ENCODE data around the gene ITSN1. TPM values are rescaled to one million over a fixed set of nuclear protein-coding genes. Genes with fewer than 3 reads are reported as not detected.

The ITSN1 gene
- total and polyA plus RNA-seq, 2 donors = 7.2 to 7.4 TPM

GRCh38 chr21:33811167-33812010, 169.1 kb downstream of the ITSN1 start:
- no peak overlapping the region for H3K4me3 ChIP-seq (ENCODE audit: low read length in 2 of 2)
- H3K4me1 ChIP-seq (ENCODE audit: control insufficient read depth in 2 of 2, insufficient read depth in 2 of 2, low read length in 2 of 2) = peaks cover 3 to 11% of the 10 kb centered on the region in 2 donors
- H3K36me3 ChIP-seq (ENCODE audit: control insufficient read depth in 2 of 2, insufficient read depth in 2 of 2, low read length in 1 of 2) = peaks cover 0 to 3% of the 10 kb centered on the region in 2 donors
- WGBS = 97% methylated on average over 5 of the region's 5 CpGs
- no peak for DNase-seq (ENCODE audit: low read depth in 6 of 9, low spot score in 9 of 9)
- H3K9me3 ChIP-seq (ENCODE audit: control insufficient read depth in 2 of 2, insufficient read depth in 1 of 2, low read length in 1 of 2) = no peaks in the 10 kb centered on the region
- no peaks in the 10 kb centered on the region for H3K27me3 ChIP-seq (ENCODE audit: control insufficient read depth in 2 of 2, insufficient read depth in 1 of 2, low read length in 1 of 2)
- peak overlapping the region in 1 of 2 donors; percentile 15 for H3K27ac ChIP-seq (ENCODE audit: low read depth in 1 of 2, low read length in 1 of 2)

- peaks cover 0 to 3% of the 10 kb centered on the region in 2 donors for H3K36me3 ChIP-seq (ENCODE audit: control insufficient read depth in 2 of 2, insufficient read depth in 2 of 2, low read length in 1 of 2)
- no peaks in the 10 kb centered on the region for H3K9me3 ChIP-seq (ENCODE audit: control insufficient read depth in 2 of 2, insufficient read depth in 1 of 2, low read length in 1 of 2)
- WGBS = 98% methylated on average over 7 of the region's 7 CpGs
- H3K4me1 ChIP-seq (ENCODE audit: control insufficient read depth in 2 of 2, insufficient read depth in 2 of 2, low read length in 2 of 2) = peaks cover 3 to 11% of the 10 kb centered on the region in 2 donors
- no peak overlapping the region for H3K27ac ChIP-seq (ENCODE audit: low read depth in 1 of 2, low read length in 1 of 2)
- no peak overlapping the region for H3K4me3 ChIP-seq (ENCODE audit: low read length in 2 of 2)
- DNase-seq (ENCODE audit: low read depth in 6 of 9, low spot score in 9 of 9) = no peak
- H3K27me3 ChIP-seq (ENCODE audit: control insufficient read depth in 2 of 2, insufficient read depth in 1 of 2, low read length in 1 of 2) = no peaks in the 10 kb centered on the region
These were observed 171.6 kb downstream of the ITSN1 start for GRCh38 chr21:33813832-33814365.

GRCh38 chr21:33815143-33815707, 172.9 kb downstream of the ITSN1 start:
- DNase-seq (ENCODE audit: low read depth in 6 of 9, low spot score in 9 of 9) = peak in 7 of 9 donors; percentile 6 to 55 (median 16)
- Histone ChIP-seq H3K27ac (ENCODE audit: low read depth in 1 of 2, low read length in 1 of 2) (no peak overlapping the region), H3K4me1 (ENCODE audit: control insufficient read depth in 2 of 2, insufficient read depth in 2 of 2, low read length in 2 of 2) (peaks cover 3 to 11% of the 10 kb centered on the region in 2 donors), H3K9me3 (ENCODE audit: control insufficient read depth in 2 of 2, insufficient read depth in 1 of 2, low read length in 1 of 2) (no peaks in the 10 kb centered on the region), H3K4me3 (ENCODE audit: low read length in 2 of 2) (no peak overlapping the region), H3K36me3 (ENCODE audit: control insufficient read depth in 2 of 2, insufficient read depth in 2 of 2, low read length in 1 of 2) (peaks cover 0 to 3% of the 10 kb centered on the region in 2 donors), H3K27me3 (ENCODE audit: control insufficient read depth in 2 of 2, insufficient read depth in 1 of 2, low read length in 1 of 2) (no peaks in the 10 kb centered on the region)
- 45% methylated on average over 7 of the region's 7 CpGs for WGBS

- no peaks in the 10 kb centered on the region for H3K27me3 ChIP-seq (ENCODE audit: control insufficient read depth in 2 of 2, insufficient read depth in 1 of 2, low read length in 1 of 2)
- peaks cover 3 to 11% of the 10 kb centered on the region in 2 donors for H3K4me1 ChIP-seq (ENCODE audit: control insufficient read depth in 2 of 2, insufficient read depth in 2 of 2, low read length in 2 of 2)
- no peak for DNase-seq (ENCODE audit: low read depth in 6 of 9, low spot score in 9 of 9)
- H3K27ac ChIP-seq (ENCODE audit: low read depth in 1 of 2, low read length in 1 of 2) = no peak overlapping the region
- WGBS = 96% methylated on average over 2 of the region's 2 CpGs
- H3K9me3 ChIP-seq (ENCODE audit: control insufficient read depth in 2 of 2, insufficient read depth in 1 of 2, low read length in 1 of 2) = no peaks in the 10 kb centered on the region
- H3K4me3 ChIP-seq (ENCODE audit: low read length in 2 of 2) = no peak overlapping the region
- peaks cover 0 to 3% of the 10 kb centered on the region in 2 donors for H3K36me3 ChIP-seq (ENCODE audit: control insufficient read depth in 2 of 2, insufficient read depth in 2 of 2, low read length in 1 of 2)
These were observed 173.9 kb downstream of the ITSN1 start for GRCh38 chr21:33816174-33816573.

GRCh38 chr21:33817138-33817537, 174.8 kb downstream of the ITSN1 start:
- WGBS = 96% methylated on average over 7 of the region's 7 CpGs
- no peak overlapping the region for H3K27ac ChIP-seq (ENCODE audit: low read depth in 1 of 2, low read length in 1 of 2)
- DNase-seq (ENCODE audit: low read depth in 6 of 9, low spot score in 9 of 9) = no peak
- H3K36me3 ChIP-seq (ENCODE audit: control insufficient read depth in 2 of 2, insufficient read depth in 2 of 2, low read length in 1 of 2) = peaks cover 0 to 3% of the 10 kb centered on the region in 2 donors
- H3K4me3 ChIP-seq (ENCODE audit: low read length in 2 of 2) = no peak overlapping the region
- H3K4me1 ChIP-seq (ENCODE audit: control insufficient read depth in 2 of 2, insufficient read depth in 2 of 2, low read length in 2 of 2) = peaks cover 3 to 11% of the 10 kb centered on the region in 2 donors
- H3K27me3 ChIP-seq (ENCODE audit: control insufficient read depth in 2 of 2, insufficient read depth in 1 of 2, low read length in 1 of 2) = no peaks in the 10 kb centered on the region
- no peaks in the 10 kb centered on the region for H3K9me3 ChIP-seq (ENCODE audit: control insufficient read depth in 2 of 2, insufficient read depth in 1 of 2, low read length in 1 of 2)

- Histone ChIP-seq H3K4me1 (ENCODE audit: control insufficient read depth in 2 of 2, insufficient read depth in 2 of 2, low read length in 2 of 2) (peaks cover 3 to 11% of the 10 kb centered on the region in 2 donors), H3K9me3 (ENCODE audit: control insufficient read depth in 2 of 2, insufficient read depth in 1 of 2, low read length in 1 of 2) (no peaks in the 10 kb centered on the region), H3K27me3 (ENCODE audit: control insufficient read depth in 2 of 2, insufficient read depth in 1 of 2, low read length in 1 of 2) (no peaks in the 10 kb centered on the region), H3K27ac (ENCODE audit: low read depth in 1 of 2, low read length in 1 of 2) (no peak overlapping the region), H3K36me3 (ENCODE audit: control insufficient read depth in 2 of 2, insufficient read depth in 2 of 2, low read length in 1 of 2) (peaks cover 0 to 3% of the 10 kb centered on the region in 2 donors), H3K4me3 (ENCODE audit: low read length in 2 of 2) (no peak overlapping the region)
- 96% methylated on average over 6 of the region's 6 CpGs for WGBS
- DNase-seq (ENCODE audit: low read depth in 6 of 9, low spot score in 9 of 9) = no peak
These were observed 175.6 kb downstream of the ITSN1 start for GRCh38 chr21:33817663-33818451.

GRCh38 chr21:33820230-33820770, 178.0 kb downstream of the ITSN1 start:
- H3K36me3 ChIP-seq (ENCODE audit: control insufficient read depth in 2 of 2, insufficient read depth in 2 of 2, low read length in 1 of 2) = no peaks in the 10 kb centered on the region
- H3K9me3 ChIP-seq (ENCODE audit: control insufficient read depth in 2 of 2, insufficient read depth in 1 of 2, low read length in 1 of 2) = no peaks in the 10 kb centered on the region
- no peak for DNase-seq (ENCODE audit: low read depth in 6 of 9, low spot score in 9 of 9)
- H3K27ac ChIP-seq (ENCODE audit: low read depth in 1 of 2, low read length in 1 of 2) = no peak overlapping the region
- H3K27me3 ChIP-seq (ENCODE audit: control insufficient read depth in 2 of 2, insufficient read depth in 1 of 2, low read length in 1 of 2) = no peaks in the 10 kb centered on the region
- peaks cover 0 to 5% of the 10 kb centered on the region in 2 donors for H3K4me1 ChIP-seq (ENCODE audit: control insufficient read depth in 2 of 2, insufficient read depth in 2 of 2, low read length in 2 of 2)
- no peak overlapping the region for H3K4me3 ChIP-seq (ENCODE audit: low read length in 2 of 2)

GRCh38 chr21:33820798-33821197, 178.5 kb downstream of the ITSN1 start:
- Histone ChIP-seq H3K27me3 (ENCODE audit: control insufficient read depth in 2 of 2, insufficient read depth in 1 of 2, low read length in 1 of 2) (no peaks in the 10 kb centered on the region), H3K9me3 (ENCODE audit: control insufficient read depth in 2 of 2, insufficient read depth in 1 of 2, low read length in 1 of 2) (no peaks in the 10 kb centered on the region), H3K36me3 (ENCODE audit: control insufficient read depth in 2 of 2, insufficient read depth in 2 of 2, low read length in 1 of 2) (no peaks in the 10 kb centered on the region), H3K4me1 (ENCODE audit: control insufficient read depth in 2 of 2, insufficient read depth in 2 of 2, low read length in 2 of 2) (no peaks in the 10 kb centered on the region), H3K27ac (ENCODE audit: low read depth in 1 of 2, low read length in 1 of 2) (no peak overlapping the region), H3K4me3 (ENCODE audit: low read length in 2 of 2) (no peak overlapping the region)
- WGBS = 78% methylated on average over 2 of the region's 2 CpGs
- no peak for DNase-seq (ENCODE audit: low read depth in 6 of 9, low spot score in 9 of 9)
